GM18499 (cell line): ENCODE results near the gene KIF26A.

Experiments used
- ATAC-seq: cut with Tn5 transposase; IDR thresholded peaks from one replicate; pipeline ENCODE4 v1.9.1; 2021; ENCODE audit warnings: moderate number of reproducible peaks; ENCODE audit not compliant: insufficient read depth, unreplicated experiment

KIF26A gene

DNA sequence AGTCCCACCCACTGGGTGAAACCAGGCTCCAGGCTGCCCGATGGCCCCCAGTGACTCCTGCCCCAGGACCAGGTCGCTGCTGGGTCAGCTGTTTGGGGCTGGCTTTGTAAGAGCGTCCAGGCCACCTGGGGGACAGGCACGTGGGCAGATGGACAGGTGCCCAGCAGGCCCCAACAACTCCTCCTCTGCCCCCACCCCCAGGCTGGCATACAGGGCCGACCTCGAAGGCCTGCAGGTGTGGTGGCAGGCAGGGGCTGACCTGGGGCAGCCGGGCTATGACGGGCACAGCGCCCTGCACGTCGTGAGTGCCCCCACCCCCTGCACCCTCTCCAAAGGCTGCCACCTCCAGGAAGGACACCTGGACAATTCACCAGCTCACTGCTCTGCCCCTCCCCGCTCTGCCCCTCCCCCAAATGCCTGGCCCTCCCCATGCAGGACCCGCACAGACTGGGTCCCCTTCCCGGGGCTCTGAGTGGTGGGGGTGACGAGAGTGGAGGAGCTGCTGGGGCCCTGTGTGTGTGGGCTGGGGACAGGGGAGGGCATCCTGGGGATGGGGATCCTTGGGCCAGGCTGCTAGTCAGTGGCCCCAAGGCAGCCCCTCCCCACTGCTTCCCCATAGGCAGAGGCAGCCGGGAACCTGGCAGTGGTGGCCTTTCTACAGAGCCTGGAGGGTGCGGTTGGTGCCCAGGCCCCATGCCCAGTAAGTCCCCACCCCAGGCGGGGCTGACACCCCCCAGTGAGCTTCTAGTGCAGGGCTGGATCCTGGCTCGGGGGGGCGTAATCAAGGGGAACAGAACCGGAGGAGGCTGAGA, 26.9 kb upstream of the KIF26A start:
- ATAC-seq, result no peak

DNA sequence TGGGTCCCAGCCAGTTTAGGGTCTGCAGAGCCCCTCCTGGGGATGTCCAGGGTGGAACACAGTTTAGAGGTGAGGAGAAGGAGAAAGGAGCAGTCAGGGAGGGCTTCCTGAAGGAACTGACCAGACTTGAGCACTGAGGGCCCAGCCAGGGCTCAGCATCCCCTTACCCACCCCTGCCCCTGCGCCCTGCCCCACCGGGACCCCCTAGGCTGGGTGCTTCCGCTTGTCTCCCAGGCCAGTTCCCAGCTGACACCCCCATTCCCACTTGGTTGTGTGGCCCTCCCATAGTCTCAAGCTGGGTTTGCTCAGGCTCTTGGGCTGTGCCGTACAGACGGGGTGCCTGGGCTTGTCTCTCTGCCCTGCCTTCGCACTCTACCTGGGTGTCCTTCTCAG, 26.3 kb upstream of the KIF26A start:
- no peak for ATAC-seq

DNA sequence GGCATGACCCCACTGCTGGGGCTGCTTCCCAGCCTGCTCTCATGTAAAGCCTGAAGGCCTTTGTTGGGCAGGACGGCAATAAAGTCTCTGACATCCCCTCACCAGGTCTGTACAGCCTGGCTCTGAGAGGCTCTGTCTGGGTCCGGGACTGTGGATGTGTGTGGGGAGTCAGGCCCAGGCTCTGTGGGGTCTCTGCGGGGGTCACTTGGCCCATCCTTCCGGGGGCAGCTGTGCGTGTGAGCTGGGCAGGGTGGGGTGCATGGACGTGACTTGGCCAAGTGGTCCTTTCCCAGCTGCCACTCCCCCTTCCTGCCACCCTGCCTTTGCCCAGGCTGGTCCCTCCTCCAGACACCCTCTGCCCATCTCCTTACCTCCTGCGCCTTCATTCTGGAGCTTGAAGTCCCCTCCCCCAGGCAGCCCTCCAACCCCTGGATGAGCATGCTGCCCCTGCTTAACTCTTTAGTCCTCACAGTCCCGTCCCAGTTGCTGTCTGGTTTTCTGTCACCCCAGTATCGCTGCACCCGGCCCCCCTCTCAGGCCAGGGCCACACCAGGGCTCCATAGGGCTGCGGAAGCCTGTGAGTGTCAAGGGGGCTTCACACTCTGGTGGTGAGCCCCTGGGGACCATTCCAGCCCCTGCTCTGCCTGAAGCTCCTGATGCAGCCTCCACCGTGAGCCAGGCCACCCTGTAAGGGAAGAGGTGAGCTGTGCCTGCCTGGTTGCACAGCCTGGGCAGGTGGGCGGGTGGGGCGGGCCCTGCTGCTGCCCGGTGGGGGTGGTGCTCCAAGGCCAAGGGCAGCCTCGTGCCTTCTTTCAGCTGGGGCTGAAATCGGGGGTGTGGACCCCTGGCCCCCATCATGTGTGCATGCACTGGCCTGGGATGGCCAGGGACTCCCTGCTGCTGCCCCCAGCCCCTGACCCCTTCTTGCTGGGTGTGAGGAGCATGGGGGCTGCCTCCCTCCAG, 25.5 kb upstream of the KIF26A start:
- no peak for ATAC-seq

DNA sequence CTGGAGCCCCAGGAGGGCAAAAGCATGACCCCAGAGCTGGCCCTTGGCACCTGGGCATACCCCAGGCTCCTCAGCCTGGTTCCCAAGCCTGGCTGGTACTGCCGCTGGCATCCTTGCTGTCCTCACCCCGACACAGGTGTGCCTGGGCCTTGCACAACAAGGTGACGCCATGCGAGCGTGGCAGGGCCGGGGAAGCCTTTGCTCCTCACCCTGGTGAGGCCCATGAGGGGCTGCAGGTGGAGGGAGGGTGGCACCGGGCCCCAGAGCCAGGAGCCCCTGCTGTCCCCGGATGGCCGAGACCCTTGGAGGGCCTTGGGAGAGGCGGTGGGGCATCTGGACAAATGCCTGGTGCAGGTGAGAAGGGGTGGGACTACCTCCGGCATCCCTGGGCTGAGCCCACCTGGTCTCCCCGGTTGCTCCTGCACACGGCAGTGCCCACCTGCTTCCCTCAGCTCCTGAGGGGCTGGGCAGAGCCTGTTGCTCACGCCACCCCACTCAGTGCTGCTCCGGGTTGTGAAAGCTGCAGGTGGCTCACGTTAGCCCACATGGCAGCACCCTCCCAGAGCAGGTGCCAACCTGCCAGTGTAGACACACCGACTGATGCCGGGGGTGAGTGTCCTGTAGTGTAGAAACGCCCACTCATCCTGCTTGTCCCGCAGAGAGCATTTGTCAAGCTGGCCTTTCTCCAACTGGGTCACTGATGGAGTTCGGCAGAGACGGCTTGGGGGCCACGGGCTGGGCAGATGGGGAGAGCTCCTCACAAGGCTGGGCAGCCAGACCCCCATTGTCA, 24.6 kb upstream of the KIF26A start:
- ATAC-seq, result no peak

DNA sequence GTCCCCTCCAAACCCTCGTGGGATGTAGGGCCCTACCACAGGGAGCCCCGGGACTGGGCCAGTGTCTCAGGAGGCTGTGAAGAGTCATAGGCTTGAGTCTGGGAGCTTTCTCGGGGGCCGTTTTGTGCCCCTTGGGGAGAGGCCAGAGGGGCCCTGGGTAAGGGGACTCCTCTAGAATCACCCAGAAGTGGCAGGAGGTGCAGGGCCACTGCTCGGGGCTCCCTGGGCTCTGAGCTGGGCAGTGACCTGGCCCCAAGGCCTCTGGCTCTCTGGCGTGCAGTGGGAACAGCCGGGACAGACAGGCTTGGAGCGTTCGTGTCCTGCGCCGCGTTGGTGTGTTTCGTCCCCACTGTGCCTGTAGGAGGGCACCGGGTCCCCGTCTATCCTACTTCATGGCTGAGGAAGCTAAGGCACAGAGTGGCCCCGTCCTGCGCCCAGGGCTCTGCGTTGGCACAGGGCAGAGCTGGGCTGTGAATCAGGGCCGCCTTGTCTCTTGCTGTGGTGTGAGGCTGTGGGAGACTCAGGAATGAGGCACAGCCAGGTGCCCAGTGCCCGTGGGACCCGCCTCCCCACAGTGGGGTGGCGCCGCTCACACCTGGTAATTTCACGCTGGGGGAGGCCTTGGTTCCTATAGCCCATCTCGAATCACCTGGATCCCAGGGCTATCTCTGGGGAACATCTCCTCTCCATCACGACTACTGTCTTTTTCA, 23.8 kb upstream of the KIF26A start:
- no peak for ATAC-seq

DNA sequence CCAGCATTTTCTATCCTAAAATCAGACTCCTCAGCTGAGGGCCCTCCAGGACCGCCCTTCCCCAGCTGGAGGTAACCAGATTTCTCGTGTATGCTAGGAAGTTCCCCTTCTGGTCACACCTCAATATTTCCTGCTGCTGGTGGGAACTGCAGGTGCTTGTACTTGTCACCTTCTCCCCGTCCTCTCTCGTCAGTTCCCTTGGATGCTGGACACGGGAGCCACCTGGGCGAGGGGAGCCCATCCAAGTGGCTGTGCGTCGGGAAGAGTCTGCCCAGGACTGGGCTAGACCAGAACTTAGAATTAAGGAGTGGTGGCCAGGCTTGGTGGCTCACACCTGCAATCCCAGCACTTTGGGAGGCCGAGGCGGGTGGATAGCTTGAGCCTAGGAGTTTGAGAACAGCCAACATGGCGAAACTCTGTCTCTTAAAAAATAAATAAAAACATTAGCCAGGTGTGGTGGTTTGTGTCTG, 23.2 kb upstream of the KIF26A start:
- no peak for ATAC-seq

DNA sequence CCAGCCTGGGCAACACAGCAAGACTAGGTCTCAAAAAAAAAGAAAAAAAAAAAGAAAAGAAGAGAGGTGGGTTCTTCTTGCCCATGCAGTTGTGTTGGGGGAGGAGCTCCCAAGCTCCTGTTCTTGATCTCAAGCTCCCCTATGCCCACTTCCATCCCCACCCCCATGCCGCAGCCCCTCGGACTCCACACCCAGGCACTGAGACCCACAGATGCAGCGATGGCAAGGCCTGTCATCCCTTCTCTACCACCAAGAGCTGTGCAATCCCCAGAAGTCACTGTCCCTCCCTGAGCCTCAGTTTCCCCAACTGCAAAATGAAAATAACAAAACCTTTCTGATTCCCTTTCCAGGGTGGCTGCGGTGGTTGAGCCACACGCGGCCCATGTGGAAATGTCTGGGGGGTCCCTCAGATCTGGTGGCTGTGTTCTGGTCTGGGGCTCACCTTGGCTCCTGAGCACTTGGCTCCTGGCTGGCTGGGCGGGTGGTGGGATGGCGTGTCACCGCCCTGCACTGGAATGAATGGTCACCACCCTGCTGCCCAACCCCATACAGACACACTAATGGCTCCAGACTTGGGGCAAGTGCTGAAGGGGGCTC, 22.6 kb upstream of the KIF26A start:
- no peak for ATAC-seq

DNA sequence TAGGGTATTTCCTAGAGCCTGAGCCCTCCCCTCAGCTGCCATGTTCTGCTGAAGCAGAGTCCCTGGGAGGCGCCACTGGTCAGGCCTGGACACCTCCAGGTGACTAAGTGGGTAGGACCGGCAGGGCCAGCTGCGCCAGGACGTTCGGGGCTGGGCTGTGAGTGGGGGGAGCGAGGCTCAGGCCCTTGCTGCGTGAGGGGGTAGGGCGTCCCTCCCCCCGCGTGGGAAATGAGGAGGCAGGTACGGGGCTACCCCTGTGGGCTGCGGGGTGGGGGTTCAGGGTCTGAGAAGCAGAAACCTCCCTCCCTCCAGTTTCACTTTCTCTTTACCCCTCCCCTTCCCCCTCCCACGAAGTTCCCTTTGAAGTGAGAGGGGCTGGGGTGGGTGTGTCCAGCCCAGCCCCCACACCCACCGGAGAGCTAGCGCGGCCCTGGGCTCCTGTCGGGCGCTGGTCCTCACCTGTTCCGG, 22.1 kb upstream of the KIF26A start:
- ATAC-seq, result no peak

DNA sequence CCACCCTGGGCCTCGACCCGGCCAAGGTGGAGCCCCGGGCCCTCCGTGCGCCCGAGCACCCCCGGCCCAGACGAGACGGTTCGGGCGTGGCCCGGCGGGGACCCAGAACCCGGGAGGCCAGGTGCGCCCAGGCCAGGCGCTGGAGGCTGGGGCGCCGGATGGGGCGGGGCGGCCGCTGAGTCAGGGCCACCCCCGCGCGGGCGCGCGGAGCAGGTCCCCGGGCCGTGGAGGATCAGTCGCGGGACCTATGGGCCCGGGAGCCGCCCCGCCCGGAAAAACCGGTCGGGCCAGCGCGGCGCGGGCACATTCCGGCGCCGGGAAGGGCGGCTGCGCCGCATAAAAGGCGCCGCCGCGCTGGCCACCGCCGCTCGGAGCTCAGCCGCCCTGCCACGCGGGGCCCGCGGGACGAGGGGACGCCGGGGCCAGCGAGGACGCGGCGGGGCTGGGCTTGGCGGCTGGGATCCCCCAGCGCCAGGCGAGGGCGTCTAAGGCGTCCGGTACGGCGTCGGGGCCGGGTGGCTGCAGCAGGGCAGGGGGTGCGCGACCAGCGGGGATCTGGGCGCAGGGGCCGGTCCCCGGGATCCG, 21.5 kb upstream of the KIF26A start:
- ATAC-seq, result no peak

DNA sequence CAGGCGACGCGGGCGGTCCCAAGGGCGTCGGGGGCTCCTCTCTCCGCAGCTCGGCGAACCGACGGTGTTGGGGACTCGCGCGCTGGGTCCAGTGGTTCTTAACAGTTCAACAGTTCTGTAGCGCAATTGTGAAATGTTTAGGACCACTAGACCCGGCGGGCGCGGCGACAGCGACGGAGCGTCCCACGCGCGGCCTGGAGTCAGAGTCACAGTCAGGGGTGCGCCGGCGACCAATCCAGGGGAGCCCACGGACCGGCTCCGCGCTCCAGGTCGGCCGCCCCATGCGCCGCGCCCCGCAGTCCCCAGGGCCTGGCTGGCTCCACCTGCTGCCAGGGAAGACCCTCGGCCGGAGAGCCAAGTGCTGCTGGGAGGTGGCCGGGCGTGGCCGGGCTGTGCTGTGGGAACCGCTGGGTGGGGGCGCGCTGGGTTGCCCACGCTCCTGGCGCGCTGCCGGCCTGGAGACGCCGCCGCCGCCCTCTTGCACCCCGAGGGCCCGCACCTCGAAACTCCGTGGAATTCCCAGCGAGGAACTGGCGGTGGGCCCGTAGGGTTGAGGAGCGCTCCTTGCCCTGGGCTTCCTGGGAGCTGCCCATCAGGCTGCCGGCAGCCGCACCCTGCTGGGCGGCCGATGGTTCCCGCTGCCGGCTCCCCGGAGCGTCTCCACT, 20.9 kb upstream of the KIF26A start:
- ATAC-seq, result no peak

DNA sequence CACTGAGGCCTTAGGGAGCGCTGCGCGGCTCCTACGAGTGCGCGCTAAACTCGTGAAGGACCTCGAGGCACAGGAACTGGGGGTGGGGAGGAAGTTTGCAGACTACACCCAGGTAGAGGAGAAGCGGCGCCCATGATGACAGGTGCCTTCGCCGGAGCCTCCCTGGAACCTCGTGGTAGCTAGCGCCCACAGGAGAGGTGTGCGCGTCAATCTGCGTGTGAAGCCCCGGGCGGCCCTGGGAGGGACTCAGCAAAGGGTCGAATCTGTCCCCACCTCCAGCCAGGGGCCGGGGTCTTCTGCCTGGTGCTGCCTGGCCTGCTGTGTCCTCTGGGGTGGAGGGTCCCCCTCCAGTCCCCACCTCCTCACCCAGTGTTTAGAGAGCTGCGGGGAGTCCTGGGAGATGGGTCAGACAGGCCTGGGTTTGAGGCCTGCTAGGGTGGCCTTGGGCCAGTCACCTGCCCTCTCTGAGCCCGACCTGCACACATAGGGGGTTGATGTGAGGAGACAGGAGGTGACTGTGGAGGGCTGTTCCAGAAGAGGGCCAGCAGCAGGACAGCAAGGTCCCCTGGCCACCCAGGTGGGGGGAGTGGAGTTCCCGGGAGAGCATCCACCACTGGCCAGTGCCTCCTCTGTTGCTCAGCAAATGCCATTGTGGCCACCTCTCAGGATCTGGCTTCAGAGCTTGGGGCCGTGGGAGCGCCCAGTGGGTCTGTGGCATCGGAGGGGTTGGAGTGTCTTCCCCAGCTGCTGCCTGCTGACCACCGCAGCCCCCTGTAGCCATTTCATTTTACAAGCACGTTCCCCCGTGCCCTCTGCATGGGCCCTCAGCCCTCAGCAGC, 20.2 kb upstream of the KIF26A start:
- ATAC-seq, result no peak

DNA sequence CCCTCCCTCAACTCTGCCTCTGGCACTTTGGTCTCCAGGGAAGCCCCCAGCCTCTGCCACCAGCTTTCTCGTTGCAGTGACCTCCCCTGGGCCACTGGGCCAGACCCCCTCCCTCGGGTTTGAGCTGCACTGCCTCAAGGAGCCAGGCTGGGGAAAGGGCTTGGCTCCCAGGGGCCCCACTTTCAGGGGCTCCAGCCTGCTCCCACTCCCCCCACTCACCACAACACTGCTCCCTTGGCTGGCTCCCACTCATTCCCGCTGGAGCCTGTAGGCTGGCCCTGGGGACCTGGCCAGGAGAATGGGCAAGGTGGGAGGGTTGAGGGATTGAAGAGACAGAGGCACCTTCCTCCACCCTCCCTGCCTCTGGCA, 19.3 kb upstream of the KIF26A start:
- ATAC-seq, result no peak

DNA sequence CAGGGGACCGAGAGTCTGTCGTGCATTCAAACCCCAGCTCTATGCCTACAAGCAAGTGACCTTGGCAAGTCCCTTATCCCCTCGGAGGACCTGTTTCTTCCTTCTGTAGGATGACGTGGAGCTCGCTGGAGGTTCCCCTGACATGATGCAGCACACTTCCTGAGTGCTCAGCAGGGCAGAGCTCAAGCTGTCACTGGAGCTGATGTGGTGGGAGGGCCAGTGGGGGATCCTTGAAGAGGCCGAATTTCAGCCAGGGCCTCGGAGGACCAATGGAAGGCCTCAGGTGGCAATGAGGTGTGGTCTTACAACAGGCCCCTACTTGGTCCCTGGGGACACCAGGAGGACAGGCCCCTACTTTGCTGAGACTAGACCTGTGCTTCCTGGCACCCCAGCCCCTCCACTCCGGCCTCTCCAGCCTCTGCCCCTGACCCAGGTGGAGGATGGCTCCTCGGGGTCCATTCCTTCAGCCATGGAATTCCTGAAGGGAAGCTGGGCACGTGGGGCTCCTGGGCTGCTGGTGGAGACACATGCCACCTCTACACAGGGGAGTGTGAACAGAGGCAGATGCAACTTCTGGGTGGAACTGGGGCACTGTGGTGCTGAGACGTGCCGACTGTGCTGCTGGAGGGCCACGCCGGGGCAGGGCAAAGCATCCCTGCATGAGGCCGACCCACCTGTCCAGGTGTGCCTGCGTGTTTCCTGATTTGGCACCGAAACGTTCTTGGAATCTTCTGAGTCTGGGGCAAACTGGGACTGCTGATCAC, 18.7 kb upstream of the KIF26A start:
- no peak for ATAC-seq

DNA sequence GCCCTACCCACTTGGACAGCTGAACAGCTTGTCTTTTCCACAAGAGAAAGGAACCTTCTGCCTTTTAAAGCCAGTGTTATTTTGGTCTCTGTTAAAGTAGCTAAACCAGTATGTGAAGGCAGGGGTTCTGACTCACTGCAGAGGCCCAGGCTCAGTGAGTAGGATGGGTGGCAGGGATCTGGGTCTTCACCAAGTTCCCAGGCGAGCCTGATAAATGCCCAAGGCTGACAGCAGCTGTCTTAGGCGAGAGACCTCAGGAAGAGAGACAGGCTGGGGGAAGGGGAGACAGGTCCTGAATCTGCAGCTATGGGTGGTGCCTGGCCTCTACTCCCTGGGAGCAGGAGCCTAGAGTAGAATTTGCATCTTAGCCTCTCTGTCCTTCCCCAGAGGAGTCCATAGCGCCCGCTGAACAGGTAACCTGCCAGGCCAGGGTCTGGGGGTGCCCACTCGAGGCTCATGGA, 18.1 kb upstream of the KIF26A start:
- ATAC-seq, result no peak

DNA sequence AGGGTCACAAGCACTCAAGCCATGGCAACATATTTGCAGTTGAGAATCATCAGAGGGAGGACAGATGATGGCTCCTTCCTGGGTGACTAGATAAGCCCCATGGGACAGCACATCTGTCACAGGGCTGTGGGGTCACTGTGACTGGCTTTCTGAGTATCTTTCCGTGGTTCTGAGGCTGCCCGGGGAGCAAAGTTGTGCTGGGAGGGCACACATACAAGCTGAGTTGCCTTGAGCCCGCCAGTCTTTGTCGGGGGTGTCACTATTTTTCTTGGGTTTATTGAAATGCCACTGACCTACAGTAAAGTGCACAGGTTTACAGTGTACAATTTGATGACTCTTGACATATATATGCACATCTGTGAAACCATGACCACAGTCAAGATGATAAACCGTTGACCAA, 17.2 kb upstream of the KIF26A start:
- no peak for ATAC-seq

DNA sequence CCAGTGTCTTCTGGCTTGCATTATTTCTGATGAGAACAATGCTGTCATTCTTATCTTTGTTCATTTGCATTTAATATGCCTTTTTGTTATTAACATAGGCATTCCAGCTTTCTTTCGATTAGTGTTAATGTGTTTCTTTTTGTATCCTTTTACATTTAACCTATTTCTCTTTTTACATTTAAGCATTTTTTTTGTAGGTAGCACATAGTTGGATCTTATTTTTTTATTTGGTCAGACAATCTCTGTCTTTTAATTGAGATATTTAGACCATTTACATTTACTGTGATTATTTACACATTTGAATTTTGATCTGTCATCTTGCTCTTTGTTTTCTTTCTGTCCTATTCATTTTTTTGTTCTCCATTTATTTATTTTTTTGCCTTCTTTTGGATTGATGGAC, 14.5 kb upstream of the KIF26A start:
- ATAC-seq, result no peak

DNA sequence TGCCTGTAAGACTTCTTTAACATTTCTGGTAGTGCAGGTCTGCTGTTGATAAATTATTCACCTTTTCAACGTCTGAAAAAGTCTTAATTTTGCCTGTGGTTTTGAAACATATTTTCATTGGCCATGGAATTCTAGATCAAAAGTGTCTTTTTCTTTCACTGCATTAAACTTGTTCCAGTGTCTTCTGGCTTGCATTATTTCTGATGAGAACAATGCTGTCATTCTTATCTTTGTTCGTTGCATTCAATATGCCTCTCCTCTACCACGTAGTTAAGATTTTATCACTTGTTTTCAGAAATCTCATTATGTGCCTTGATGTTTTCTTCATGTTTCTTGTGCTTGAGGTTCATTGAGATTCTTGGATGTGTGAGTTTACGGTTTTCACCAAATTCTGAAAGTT, 13.4 kb upstream of the KIF26A start:
- no peak for ATAC-seq
